ENCODE results near the gene NTRK2. TPM values are rescaled to one million over a fixed set of nuclear protein-coding genes. Genes with fewer than 3 reads are reported as not detected.

NTRK2 gene
- total and polyA plus RNA-seq, 10 of the 15 experiments (the other 5 are each of a cell fraction or from before 2014, with no cell fraction given) = 0.42 to 4.6 (median 0.65) TPM

GRCh38 chr9:84929068-84929467 lies 259.5 kb downstream of the NTRK2 start:
- ChIA-PET CTCF (no interaction called here), SMC1A (ENCODE audit: uncharacterized antibody, unreplicated experiment) (interaction anchor here (0.6 kb wide), 1 partner anchor 396 kb away, joined by 3 read pairs; no protein-coding TSS in a partner anchor), POLR2A (no interaction called here), RAD21 (ENCODE audit: unreplicated experiment) (no interaction called here)
- H3K4me2 ChIP-seq (ENCODE audit: control insufficient read depth, insufficient read depth) = no peak overlapping the region
- no TSS peak for BruUV-seq (replicated peaks)
- WGBS (ENCODE audit: insufficient coverage, insufficient replicate concordance, low lambda C conversion rate, missing lambda C conversion rate) = 34% methylated on average over 3 of the region's 3 CpGs
- H3K4me3 ChIP-seq = no peak overlapping the region
- no peaks in the 10 kb centered on the region for H4K20me1 ChIP-seq (ENCODE audit: control insufficient read depth, insufficient read depth)
- H3K36me3 ChIP-seq (ENCODE audit: control insufficient read depth in 2 of 2, insufficient read depth in 2 of 2, low read length in 1 of 2) = no peaks in the 10 kb centered on the region
- H2AFZ ChIP-seq (ENCODE audit: control insufficient read depth, low read depth, low read length) = no peak overlapping the region
- in situ Hi-C loops (cut with MboI) (no loop called here), intact Hi-C loops (cut with micrococcal nuclease; ENCODE audit: unreplicated experiment) (no loop called here)
- ATAC-seq = no peak
- no peaks in the 10 kb centered on the region for H3K79me2 ChIP-seq (ENCODE audit: control insufficient read depth, insufficient read depth, low read length)
- no peaks in the 10 kb centered on the region for H3K9me3 ChIP-seq (replicated peaks; ENCODE audit: control insufficient read depth, insufficient read depth, low read length)
- TF ChIP-seq TCF7 (IDR thresholded peaks at IDR 0.05; ENCODE audit: borderline replicate concordance) (no peak), CHD2 (IDR thresholded peaks at IDR 0.05; ENCODE audit: borderline replicate concordance, low read depth, low read length) (no peak), GATAD2B (conservative IDR thresholded peaks at IDR 0.05; ENCODE audit: low read depth) (no peak), SUZ12 (IDR thresholded peaks at IDR 0.05; ENCODE audit: unreplicated experiment) (no peak), BHLHE40 (IDR thresholded peaks at IDR 0.05; ENCODE audit: borderline replicate concordance in 1 of 2, low read depth in 2 of 2, low read length in 1 of 2) (no peak), BRCA1 (IDR thresholded peaks at IDR 0.05; ENCODE audit: low read depth, low read length) (no peak), JUNB (IDR thresholded peaks at IDR 0.05) (no peak)
- no peak overlapping the region for H3K9ac ChIP-seq (ENCODE audit: control insufficient read depth, insufficient read depth, low read length)
- no peak for DNase-seq (ENCODE audit: low read depth, low spot score)
- H3K27ac ChIP-seq (ENCODE audit: control insufficient read depth, insufficient read depth) = no peak overlapping the region
- no peaks in the 10 kb centered on the region for H3K27me3 ChIP-seq (replicated peaks in 1 of 2; ENCODE audit: control insufficient read depth in 2 of 2, insufficient read depth in 2 of 2, low read length in 1 of 2)
- H3K4me1 ChIP-seq (ENCODE audit: control insufficient read depth, insufficient read depth, low read length) = no peaks in the 10 kb centered on the region
- FAIRE-seq = no peak

- in situ Hi-C loops (cut with MboI) = no loop called here
- H3K27me3 ChIP-seq (replicated peaks in 1 of 2; ENCODE audit: control insufficient read depth in 2 of 2, insufficient read depth in 2 of 2, low read length in 1 of 2) = no peaks in the 10 kb centered on the region
- no peak overlapping the region for H2AFZ ChIP-seq (ENCODE audit: control insufficient read depth, low read depth, low read length)
- no peak overlapping the region for H3K9ac ChIP-seq (ENCODE audit: control insufficient read depth, insufficient read depth, low read length)
- H3K79me2 ChIP-seq (ENCODE audit: control insufficient read depth, insufficient read depth, low read length) = no peaks in the 10 kb centered on the region
- DNase-seq (ENCODE audit: low read depth, low spot score) = no peak
- H3K4me3 ChIP-seq = no peak overlapping the region
- H3K4me2 ChIP-seq (ENCODE audit: control insufficient read depth, insufficient read depth) = no peak overlapping the region
- H3K36me3 ChIP-seq (ENCODE audit: control insufficient read depth in 2 of 2, insufficient read depth in 2 of 2, low read length in 1 of 2) = no peaks in the 10 kb centered on the region
- no peak for FAIRE-seq
- ChIA-PET RAD21 (ENCODE audit: unreplicated experiment) (interaction anchor here (1.4 kb wide), 1 partner anchor 209 kb away, joined by 3 read pairs; no protein-coding TSS in a partner anchor), CTCF (interaction anchor here (0.7 to 1.5 kb wide), 3 partner anchors 151 to 326 kb away, joined by 3 to 4 read pairs (median 3); no protein-coding TSS in a partner anchor), POLR2A (interaction anchor here (0.7 kb wide), 1 partner anchor 89 kb away, joined by 3 read pairs; no protein-coding TSS in a partner anchor), SMC1A (ENCODE audit: uncharacterized antibody, unreplicated experiment) (interaction anchor here (0.9 to 1.2 kb wide), 2 partner anchors 11 to 18 kb away, joined by 3 to 4 read pairs; no protein-coding TSS in a partner anchor)
- no peak overlapping the region for H3K27ac ChIP-seq (ENCODE audit: control insufficient read depth, insufficient read depth)
- no peaks in the 10 kb centered on the region for H4K20me1 ChIP-seq (ENCODE audit: control insufficient read depth, insufficient read depth)
- no TSS peak for BruUV-seq (replicated peaks)
- WGBS (ENCODE audit: insufficient coverage, insufficient replicate concordance, low lambda C conversion rate, missing lambda C conversion rate) = 62% methylated on average over 6 of the region's 6 CpGs
- no peak for ATAC-seq
- intact Hi-C loops (cut with micrococcal nuclease; ENCODE audit: unreplicated experiment) = no loop called here
- no peaks in the 10 kb centered on the region for H3K9me3 ChIP-seq (replicated peaks; ENCODE audit: control insufficient read depth, insufficient read depth, low read length)
- H3K4me1 ChIP-seq (ENCODE audit: control insufficient read depth, insufficient read depth, low read length) = 0 out of 2 replicates have a peak, but pooled peaks cover 2% of the 10 kb centered on the region
- TF ChIP-seq ZBTB4 (CRISPR knock-in tag; IDR thresholded peaks at IDR 0.05) = no peak
- no peak for TF ChIP-seq ETV6 (conservative IDR thresholded peaks at IDR 0.05 in 1 of 2, IDR thresholded peaks at IDR 0.05 in 1 of 2; ENCODE audit: borderline replicate concordance in 1 of 2, low read depth in 1 of 2)
- no peak for TF ChIP-seq IKZF2 (IDR thresholded peaks at IDR 0.05)
- no peak for TF ChIP-seq PAX8 (IDR thresholded peaks at IDR 0.05)
- TF ChIP-seq TAF1 (IDR thresholded peaks at IDR 0.05; ENCODE audit: borderline replicate concordance, low read depth, low read length) = no peak
- TF ChIP-seq HDAC2 (IDR thresholded peaks at IDR 0.05) = no peak
- no peak for TF ChIP-seq GABPA (IDR thresholded peaks at IDR 0.05; ENCODE audit: low read depth)
- TF ChIP-seq PAX5 (IDR thresholded peaks at IDR 0.05; ENCODE audit: borderline replicate concordance, low read depth, low read length) = no peak
- no peak for TF ChIP-seq HCFC1 (IDR thresholded peaks at IDR 0.05; ENCODE audit: low read length)
These were observed 263.5 kb downstream of the NTRK2 start for GRCh38 chr9:84932915-84933527.
